GM20000 (cell line): ENCODE data around the gene ANKRD11.

ENCODE experiments used
- DNase-seq: peaks from one replicate; pipeline ENCODE4 v3.0.0; 2012; ENCODE audit warnings: low spot score
- TF ChIP-seq, protein P1 (sequence below): IDR thresholded peaks from 2 replicates; pipeline ENCODE4 v1.5.1; 2012; ENCODE audit warnings: mild to moderate bottlenecking, control low read depth; ENCODE audit errors: extremely low read depth, missing control alignments

The ANKRD11 gene

DNA sequence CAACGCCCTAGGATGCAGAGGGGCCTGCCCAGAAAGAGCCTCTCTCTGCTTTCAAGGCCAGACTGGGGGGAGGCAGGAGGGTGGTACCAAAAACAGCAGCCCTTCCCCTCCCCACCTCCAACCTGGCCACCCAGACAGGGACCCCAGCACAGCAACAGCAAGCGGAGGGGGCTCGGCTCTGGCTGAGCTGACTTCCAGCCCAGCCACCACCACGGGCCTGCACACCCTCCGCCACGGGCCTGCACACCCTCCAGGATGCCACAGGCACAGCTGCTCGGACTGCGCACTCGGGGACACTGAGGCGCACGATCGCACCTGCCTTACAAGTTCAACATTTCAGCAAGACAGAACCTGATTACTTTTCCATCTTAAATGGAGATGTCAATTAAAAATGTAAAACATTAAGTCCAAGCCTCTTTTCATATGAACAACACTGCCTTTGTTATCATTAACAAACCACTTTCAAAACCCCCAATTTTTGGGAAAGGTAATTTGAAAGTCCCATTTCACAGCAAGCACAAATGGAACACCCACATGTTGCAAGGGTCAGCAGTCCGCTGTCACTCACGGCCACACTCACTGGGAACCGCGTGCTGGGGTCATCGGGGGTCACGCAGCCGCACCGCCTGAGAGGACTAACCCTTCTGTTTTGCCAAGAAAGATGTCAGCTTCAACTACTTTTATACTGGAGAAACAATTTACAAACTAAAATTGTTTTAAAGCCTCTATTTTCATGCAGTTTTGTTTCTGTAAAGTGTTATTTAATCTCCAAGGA lies 76.4 kb downstream of the ANKRD11 start:
- DNase-seq: no peak
- TF ChIP-seq, protein P1, sequence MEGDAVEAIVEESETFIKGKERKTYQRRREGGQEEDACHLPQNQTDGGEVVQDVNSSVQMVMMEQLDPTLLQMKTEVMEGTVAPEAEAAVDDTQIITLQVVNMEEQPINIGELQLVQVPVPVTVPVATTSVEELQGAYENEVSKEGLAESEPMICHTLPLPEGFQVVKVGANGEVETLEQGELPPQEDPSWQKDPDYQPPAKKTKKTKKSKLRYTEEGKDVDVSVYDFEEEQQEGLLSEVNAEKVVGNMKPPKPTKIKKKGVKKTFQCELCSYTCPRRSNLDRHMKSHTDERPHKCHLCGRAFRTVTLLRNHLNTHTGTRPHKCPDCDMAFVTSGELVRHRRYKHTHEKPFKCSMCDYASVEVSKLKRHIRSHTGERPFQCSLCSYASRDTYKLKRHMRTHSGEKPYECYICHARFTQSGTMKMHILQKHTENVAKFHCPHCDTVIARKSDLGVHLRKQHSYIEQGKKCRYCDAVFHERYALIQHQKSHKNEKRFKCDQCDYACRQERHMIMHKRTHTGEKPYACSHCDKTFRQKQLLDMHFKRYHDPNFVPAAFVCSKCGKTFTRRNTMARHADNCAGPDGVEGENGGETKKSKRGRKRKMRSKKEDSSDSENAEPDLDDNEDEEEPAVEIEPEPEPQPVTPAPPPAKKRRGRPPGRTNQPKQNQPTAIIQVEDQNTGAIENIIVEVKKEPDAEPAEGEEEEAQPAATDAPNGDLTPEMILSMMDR: no peak

DNA sequence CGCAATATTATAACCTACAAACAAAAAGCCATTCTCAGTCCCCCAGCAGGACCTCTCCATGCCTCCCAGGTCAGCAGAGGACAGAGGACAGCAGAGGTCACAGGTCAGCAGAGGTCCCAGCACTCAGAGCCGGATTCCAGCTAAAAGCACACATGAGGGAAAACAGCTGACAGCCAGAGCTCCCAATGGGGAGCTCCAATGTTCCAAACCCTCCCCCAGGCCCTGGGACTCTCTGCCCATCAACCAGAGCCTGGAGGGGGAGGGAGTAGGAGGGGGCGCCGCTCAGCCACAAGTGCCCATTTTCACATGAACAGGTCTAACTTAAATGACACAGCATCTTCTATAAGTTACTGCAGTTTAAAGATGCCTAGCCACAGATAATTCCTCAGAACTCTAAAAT lies 77.5 kb downstream of the ANKRD11 start:
- TF ChIP-seq, protein P1: no peak
- no peak for DNase-seq

DNA sequence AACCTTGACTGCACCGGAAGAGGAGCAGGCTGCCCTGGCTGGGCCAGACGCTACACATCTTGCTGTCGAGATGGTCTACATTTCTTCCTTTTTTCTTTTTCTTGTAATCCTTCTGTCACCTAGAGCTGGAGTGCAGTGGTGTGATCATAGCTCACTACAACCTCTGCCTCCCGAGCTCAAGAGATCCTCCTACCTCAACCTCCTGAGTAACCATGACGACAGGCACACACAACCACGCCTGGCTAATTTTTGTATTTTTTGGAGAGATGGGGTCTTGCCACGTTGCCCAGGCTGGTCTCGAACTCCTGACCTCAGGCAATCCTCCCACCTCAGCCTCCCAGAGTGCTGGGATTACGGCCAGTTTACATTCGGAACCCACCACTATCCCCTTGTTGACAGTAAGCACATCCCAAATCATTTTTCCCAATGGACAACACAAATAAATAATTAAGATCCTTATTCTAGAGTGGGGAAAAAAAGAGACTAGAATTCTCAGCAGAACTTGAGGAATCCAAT lies 79.0 kb downstream of the ANKRD11 start:
- DNase-seq: no peak
- TF ChIP-seq, protein P1: no peak

DNA sequence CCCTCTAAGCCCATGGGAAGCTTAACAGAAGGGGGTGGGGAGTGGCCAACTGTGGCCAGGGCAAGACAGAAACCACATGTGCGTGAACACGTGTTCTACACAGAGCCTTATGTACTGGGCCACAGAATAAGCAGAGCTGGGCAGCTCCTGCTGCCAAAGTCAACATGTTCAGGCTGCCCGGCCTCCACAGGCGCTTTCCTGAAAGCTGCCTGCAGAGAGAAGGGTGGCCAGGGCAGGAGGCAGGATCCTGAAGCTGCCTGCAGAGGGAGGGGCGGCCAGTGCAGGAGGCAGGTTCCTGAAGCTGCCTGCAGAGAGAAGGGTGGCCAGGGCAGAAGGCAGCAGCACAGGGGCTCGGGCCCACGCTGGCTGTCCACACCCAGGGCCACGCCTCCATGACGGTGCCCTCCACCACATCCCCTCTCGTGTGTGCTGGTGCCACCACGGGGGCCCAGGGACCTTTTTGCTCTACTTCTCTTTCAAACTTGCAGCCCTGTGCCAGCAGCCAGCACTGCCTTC lies 79.5 kb downstream of the ANKRD11 start:
- no peak for DNase-seq
- TF ChIP-seq, protein P1: no peak

DNA sequence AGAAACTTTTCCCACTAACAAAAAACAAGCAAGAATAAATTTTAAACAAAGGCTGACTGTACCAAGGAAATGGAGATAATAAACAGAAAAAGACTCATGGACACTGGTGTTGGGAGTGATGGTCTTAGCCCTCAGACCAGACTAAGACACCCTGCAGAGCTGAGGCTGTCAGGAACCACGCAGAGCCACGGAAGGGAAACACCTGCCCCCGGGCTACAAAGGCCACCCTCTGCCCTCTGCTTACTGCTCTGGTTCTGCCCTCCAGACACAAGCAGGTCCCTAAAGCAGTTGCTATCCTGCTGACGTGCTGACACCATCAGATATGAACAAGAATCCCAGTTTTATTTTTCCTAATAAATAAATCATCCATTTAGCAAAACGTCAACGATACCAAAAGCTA lies 80.0 kb downstream of the ANKRD11 start:
- TF ChIP-seq, protein P1: no peak
- DNase-seq: no peak

DNA sequence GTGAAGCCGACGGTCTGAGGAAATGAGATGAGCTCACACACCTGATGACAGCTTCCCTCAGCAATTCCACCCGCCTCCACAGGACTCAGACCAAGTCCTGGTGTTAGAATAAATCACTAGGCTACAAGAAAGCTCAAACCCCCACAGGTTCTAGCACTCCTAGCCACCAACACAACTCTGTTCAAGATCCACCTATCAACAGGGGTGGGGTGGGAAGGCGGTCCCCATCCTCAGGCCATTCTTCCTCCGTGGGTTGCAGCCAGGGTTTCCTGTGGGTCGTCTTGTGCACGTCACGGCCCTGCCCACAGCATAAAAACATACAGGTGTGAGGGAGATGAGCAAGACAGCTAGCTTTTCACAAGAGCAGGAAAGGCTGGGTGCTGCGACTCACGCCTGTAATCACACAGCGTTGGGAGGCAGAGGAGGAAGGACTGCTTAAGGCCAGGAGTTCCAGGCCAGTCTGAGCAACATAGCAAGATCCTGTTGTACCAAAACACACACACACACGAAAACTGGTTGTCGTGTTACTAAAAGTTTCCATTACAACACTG lies 81.1 kb downstream of the ANKRD11 start:
- DNase-seq: no peak
- TF ChIP-seq, protein P1: no peak

DNA sequence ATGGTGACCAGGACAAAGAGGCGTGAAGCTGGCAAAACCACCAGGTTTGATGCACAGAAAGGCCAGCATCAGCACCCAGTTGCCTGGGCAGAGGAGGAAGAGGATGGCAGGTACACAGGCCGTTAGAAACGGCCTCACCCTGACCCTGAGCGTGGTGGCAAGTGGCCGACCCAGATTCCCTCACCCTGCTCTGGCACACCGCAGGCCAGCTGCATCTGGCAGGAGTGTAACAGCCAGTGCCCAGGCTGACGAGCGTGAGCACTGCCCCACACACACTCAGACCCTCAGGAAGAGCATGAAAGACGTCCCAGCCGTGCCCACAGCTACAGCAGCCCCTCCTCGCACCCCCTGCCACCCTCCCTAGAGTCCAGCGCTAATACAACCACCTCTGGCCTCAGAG lies 82.0 kb downstream of the ANKRD11 start:
- DNase-seq: no peak
- TF ChIP-seq, protein P1: no peak
